RKO (cell line): Measurements from ENCODE around the gene TTLL10.
A peak's percentile ranks its signal among the peaks of the same experiment; 100 is the strongest.
"Not testable (repeated sequence)": the region's sequence is repeated elsewhere in the genome, so short reads cannot be mapped to it uniquely, and the experiment has no call there.

Experiments
- DNase-seq: peaks from one replicate; pipeline ENCODE4 v3.0.0-alpha.2; 2016; ENCODE audit warnings: low spot score

Gene TTLL10

DNA sequence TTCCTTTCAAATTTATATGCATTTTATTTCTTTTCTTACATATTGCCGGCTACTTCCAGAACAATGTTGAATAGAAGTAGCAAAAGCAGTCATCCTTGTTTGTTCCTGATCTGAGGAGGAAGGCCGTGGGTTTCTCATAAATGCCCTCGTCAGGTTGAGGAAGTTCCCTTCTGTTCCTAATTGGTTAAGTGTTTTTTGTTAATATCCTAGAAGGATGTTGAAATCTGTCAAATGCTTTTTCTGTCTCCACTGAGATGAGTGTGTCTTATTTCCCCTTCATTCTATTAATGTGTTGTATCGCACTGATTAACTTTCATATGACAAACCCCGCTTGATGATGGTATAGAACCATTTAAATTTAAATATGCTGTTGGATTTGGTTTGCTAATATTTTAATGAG, 15.4 kb downstream of the TTLL10 start:
- DNase-seq: no peak

DNA sequence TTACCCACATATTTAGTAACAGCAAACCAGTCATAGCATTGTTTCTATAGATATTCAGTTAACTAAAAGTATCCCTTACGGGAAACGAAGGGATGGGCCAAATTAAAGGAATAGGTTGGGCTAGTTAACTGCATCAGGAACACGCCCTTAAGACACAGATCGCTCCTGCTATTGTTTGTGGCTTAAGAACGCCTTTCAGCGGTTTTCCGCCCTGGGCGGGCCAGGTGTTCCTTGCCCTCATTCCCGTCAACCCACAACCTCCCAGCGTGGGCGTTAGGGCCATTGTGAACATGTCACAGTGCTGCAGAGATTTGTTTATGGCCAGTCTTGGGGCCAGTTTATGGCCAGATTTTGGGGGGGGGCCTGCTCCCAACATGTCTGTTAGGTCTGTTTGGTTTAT, 18.1 kb downstream of the TTLL10 start:
- DNase-seq: no peak

DNA sequence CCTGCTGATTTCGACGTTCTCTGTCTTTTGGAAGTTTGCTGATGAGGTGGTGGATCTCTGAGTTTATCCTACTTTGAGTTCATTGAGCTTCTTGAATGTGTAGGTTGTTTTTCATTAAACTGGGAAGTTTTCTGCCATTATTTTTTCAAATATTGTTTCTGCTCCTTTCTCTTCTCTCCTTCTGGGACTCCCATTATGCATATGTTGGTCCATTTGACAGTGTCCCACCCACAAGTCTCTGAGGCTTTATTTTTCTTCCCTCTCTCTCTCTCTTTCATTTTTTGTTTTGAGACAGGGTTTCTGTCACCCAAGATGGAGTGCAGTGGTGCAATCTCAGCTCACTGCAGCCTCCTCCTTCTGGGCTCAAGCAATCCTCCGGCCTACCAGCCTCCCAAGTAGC, 21.0 kb downstream of the TTLL10 start:
- DNase-seq: no peak

DNA sequence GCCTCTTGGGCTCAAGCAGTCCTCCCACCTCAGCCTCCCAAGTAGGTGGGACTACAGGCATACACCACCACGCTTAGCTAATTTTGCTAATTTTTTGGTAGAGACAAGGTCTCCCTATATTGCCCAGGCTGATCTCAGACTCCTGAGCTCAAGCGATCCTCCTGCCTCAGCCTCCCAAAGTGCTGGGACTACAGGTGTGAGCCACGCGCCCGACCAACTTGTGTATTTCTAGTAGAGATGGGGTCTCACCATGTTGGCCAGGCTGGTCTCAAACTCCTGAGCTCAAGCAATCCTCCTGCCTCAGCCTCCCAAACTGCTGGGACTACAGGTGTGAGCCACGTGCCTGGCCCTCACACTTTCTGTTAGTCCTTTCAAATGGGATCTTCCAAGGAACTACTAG, 22.0 kb downstream of the TTLL10 start:
- DNase-seq: not testable (repeated sequence)

DNA sequence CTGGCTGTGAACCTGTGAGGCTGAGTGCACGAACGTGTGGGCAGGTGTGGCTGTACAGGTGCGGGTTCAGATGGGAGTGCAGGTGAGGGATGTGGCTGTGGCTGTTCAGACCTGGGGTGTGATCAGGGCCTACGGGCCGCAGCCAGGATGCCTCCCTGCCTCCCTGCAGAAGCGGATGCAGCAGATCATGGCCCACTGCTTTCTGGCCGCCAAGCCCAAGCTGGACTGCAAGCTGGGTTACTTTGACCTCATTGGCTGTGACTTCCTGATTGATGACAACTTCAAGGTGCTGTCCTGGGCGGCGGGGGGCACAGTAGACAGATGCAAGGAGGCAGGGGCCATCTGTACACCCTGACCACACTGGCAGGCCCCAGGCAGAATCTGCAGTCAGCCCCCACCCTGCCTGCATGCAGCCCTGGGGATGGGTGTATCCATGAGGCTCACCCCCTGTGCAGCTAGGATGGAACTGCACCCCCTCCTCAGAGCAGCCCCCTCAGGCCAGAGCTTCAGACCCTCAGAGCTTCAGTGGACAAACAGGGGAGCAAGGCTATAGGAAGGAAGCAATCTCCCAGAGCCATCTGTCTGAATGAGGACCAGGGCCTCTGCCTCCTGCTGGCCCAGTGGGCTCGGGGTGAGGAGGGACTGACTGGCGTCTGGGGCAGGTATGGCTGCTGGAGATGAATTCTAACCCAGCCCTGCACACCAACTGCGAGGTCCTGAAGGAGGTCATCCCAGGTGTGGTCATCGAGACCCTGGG, 22.9 kb downstream of the TTLL10 start:
- DNase-seq: no peak

DNA sequence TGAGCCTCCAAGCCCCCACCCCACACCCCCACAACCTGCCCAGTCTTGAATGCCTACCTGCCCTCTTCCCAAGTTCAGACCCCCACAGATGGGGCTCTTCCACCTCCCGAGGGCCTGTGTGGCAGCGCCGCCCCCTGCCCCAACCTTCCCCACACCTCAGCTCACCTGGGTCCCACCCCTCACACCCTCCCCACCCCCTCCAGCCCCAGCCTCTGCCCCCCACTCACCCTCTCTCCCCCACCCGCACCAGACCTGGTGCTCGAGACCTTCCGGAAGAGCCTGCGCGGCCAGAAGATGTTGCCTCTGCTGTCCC, 23.5 kb downstream of the TTLL10 start:
- DNase-seq: no peak

DNA sequence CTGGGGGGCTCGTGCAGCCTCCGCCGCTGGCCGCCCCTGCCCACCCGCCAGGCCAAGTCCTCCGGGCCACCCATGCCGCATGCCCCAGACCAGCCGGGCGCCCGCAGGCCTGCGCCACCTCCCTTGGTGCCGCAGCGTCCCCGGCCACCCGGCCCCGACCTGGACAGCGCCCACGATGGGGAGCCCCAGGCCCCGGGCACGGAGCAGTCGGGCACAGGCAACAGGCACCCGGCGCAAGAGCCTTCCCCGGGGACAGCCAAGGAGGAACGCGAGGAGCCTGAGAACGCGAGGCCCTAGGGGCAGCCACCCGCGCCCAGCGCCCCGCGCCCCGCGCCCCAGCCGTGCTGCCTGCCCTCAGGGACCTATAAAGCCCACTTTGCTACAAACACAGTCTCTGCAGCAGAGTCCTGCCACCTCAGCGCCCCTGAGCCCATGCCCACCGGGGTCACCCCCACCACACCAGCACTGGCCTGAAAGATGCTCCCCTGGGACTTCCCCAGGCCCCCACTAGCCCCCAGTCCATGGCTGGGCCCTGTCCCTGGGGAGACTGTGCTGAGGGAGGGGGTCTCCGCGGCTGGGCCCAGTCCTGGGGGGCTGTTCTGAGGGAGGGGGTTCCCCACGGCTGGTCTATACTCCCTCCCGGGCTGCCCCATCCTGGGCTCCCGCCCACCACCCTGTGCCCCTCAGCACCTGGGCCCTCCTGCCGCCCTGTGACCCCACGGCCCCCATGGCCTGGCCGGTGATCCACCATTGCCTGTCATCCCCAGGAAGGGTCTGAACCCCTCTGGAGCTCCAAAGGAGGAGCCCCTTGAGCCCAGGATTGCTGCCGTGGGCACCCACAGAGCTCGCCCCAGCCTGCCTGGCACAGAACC, 24.1 kb downstream of the TTLL10 start:
- DNase-seq: no peak

DNA sequence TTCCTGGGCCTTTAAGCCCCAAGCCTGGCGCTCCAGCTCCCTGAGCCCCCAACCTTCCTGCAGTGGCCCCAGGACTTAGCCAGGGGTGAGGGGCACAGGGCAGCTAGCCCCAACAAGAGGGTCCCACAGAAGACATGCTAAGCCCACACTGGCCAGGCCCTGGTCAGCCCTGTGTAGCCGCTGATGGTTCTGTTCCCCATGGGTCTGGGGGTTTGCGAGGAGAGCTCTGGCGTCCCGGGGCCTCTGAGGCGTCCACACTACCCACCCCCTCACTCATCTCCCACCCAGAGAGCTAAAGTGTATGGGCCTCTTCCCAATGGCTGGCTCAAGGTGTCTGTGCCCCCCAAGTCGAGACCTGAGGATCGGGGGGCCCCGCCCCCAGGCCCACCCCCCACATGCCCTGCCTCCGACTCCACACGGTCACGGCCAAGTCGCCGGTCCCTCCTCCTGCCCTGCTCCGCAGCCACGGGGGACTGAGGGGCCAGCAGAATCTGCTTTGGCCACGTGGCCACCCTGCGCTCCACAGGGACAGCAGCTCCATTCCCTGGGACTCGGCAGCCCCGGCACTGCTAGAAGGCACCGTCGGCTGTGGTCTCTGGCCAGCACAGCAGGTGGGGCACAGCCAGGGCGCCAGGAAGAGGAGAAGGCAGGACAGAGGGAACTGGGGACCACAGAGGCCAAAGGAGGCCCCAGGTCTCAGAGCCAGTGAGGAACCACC, 24.9 kb downstream of the TTLL10 start:
- no peak for DNase-seq

DNA sequence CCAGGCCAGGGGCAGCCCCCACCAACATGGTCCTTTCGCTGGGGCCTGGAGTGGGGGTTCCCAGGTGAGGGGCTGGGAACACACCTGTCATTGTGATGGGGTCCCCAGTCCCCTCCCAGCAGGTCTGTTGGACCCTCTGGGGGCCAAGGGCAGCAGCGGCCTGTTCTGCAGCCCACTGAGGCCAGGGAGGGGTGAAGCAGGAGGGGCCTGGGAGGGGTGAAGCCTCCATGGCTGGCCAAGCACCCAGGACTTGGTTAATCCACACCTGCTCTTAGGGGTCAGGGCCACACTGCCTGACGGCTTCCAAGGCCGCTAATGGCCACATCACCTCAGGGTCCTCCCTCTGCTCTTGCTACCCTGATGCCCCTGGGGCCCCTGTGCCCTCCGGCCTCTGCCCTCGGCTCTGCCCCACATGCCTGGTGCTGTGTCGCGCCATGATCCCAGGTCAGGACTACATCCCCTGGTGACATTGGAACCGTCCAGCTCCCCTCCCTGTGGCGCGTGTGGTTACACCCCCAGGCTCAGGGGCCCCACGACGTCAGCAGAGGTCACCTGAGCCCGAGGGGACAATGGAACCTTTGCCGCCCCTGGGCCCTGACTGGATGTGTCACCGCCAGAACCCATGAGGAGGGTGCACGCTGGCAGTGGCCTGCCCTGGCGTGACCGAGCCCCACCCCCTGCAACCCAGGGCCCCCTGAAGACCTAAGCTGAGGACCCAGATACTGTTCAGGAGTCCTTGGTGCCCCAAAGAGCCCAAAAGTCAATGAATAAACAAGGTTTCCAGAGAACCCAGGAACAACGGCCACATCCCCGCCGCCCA, 25.7 kb downstream of the TTLL10 start:
- no peak for DNase-seq

DNA sequence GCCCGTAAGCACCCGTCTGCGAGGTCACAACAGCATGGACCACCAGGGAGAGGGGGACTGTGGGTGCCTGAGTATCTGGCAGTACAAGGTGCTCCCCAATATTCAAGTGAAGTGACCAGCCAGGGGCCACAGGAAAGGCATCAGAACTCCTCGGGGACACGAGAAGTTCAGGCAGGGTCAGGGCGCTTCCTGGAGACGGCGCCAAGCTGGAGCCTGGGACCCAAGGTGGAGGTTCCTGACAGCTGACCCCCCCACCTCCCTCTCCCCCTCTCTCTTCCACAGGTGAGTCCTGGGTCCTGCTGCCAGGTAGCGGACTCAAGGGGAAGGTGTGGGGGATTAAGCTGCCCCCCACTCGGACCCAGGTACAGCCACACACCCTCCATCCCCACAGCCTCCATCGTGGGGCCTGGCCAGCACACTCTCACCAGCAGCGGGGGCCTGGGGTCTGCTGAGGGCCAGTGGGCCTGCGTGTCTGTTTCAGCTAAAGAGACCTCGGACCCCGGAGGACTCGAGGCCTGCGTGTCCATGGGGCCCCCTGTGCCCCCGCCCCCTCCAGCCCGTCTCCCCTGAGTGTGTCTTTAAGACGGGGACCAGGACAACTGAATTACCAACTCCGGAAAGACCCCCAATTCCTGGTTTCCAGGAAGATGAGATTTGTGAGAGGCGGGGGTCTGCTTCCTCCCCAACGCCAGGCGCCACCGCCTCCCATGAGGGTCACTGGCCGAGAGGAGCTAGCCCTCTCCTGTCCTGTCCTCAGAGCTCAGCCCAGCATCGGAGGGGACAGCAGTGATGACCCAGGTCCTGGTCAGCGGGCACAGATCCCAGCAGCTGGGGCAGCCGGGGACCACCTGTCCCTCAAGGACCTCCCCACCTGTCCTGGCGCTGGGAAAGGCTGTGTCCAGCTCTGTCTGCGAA, 26.5 kb downstream of the TTLL10 start:
- DNase-seq: no peak

DNA sequence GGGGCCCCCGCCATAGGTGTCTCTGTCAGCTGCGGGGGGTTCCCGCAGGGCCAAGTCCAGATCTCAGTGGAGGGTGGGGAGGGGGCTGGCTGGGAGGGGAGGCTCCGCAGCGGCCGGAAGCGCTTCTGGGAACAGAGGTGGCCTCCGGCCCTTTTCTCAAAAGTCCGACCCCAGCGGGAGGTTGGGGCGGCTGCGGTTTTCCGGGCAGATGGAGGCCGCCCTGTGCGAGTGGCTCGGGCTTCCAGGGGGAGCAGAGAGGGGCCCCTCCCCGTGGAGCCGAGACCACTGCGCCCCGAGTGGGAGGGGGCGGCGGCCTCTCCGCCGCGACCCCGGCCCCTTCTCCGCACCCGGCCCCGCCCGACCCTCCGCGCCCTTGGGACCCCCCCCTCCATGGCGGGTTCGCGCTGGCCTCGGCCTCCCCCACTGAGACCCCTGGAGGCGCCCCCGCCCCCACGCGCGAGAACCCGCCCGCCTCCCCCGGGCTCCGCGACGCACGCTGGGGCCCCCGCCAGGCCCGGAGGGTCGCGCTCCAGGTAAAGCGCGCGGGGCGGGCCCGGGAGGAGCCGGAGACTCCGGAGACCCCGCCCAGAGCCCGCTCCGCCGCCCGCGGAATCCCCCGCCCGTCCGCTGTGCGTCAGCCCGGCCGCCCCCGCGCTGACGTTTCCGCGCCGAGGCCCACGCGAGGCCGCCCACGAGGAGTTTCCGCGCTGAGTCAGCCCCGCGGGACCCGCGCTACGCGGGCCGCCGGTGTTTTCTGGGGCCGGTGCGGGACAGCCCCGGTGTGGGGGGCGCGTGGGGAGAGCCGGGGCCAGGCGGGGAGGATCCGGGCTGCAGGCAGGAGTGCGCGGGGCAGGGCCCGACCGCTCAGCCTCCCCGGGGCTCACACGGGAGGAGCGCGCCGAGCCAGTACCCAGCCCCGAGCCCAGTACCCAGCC, 27.5 kb downstream of the TTLL10 start:
- peak; percentile 22 for DNase-seq

DNA sequence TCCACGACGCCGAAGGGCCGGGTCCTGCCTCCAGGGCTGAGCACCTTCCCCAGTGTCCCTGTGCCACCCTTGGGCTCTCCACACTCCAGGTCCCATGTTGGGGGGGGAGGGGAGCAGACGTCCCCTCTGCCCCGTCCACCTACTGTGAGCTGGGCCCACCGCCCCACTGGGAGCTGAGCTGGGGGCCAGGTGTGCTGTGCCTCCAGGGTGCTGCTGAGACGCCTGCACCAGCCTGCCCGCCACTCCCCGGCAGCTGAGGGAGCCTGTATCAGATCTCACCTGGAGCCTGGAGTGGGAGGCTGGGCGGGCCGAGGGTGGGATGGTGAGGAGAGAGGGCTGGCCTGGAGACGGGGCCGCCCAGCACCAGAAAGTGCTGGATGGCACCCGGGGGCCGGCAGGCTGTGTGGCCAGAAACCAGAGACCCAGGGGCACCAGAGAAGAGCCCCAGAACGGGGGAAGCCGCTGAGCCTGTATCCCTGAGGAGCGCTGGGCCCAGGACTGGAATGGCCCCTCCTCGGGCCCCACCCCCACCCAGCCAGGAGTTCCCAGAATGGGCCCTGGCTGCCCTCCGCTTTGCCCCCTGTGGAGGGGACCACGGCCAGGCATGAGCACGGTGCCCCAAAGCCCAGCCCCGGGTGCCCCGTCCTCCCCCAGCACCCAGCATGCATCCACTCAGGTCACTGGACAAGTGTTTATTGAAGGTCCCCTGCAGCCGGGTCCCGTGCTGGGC, 29.3 kb downstream of the TTLL10 start:
- no peak for DNase-seq

DNA sequence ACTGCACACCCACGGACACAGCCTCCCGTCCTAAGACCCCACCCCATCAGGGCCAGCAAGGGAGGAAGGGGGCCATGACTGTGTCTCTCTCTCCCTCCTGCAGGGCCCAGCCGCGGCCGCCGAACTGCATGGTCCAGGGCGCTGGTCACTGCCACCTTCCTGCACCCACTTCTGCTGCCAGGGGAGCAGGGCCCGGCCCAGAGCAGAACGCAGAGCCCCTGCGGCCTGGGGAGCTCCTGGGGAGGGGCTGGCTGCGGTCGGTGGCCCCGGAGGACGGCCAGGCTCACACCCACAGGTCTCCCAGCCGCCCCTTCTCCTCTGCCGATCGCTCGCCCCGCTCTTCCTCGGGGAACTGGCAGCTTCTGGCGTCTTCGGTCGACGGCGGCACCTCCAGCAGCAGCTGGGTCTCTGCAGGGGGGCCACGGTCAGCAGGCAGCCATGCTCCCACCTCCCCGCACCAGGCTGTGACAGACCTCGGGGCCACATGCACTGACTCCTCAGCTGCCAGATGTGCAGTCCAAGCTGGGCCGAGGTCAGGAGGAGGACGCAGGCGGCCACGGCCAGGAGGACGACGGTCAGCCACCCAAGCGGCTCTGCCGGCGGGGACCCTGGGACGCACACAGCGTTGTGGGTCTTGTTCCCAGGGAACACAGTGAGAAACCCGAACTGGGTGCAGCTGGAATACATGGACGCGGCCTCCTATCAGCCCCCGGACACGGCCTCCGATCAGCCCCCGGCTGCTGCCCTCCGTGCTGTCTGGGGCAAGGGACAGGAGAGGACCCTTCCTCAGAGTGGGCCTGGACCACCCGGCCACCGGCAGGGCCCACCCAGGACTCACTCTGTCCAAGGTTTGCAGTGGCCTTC, 30.1 kb downstream of the TTLL10 start:
- no peak for DNase-seq

DNA sequence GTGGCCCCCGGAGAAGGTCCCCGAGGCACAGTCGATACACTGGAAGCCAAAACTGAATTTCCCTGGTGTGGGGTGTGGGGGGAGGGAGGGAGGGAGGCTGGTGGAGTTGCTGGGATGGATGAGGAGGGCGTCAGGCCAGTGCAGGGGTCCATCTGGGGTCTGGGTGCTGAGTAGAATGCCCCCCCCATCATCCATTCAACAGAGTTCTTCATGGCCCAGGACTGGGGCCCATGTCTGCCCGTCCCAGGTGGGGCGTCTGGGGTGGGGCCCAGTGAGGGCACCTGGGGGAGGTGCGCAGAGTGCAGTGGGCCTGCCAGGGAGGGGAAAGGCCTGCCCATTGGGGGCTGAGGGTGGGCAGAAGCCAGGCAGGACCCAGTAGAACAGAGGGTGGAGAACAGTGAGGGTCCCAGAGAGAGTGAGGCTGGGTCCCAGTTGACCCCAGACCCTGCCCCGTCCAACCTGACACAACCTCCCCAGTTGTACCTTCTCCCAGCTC, 30.8 kb downstream of the TTLL10 start:
- DNase-seq: no peak

DNA sequence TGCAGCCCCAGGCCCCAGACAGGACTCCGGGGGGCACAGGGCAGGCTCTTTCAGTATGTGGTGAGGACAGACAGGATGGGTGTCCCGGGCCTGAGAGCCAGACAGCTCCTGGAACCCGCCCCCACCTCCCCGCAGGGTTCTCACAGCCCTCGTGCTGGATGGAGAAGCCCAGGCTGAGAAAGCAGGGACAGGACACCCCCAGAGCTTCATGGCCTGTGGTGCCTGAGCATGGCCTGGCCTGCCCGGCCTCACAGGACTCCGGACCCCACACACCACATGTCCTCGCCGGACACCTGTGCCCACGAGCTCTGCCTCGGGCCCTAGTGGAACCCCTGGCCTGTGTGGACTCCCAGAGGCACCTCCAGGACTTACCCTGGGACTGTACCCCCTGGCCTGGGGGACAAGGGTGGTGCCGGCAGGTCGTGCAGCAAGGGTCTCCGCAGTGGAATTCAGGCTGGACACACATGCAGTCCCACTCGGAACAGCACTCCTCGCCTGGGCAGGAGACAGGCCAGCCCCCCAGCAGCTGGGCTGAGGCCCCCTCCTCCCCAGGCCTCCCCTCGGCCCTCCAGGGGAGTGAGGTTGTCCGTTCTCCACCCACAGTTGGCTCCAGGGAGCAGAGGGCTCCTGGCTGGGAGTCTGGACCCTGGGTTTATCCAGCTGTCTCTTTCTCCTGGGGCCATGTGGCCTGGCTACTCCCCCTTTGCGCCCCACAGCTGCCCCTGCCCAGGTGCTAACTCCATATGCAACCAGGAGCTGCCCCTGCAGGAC, 31.5 kb downstream of the TTLL10 start:
- DNase-seq: no peak

DNA sequence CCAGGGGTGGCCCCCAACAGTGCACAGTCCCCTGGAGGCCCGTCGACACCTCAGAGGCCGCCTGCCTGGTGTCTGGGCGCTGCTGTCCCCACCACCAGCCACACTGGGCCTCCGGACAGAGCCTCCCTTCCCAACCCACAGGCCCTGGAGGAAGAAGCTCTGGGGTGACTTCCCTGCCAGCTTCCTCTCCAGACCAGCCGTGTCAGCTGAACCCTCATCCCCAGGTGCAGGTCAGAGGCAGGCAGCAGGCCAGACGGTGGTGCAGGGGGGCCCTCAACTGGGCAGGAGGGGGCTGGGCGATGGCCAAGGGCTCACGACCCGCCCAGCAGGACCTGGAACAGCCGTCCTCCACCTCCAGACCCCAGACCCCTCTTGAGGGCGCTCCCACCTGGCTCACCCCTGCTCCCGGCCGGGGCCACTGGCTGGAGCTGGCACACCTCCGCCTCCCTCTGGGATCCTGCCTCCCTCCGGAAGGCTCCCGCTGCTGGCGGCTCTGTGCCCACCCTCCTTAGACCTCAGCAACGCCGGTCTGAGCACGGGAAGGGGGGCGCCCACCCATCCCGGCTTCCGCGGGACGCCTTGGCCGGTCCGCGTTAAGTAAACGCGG, 32.2 kb downstream of the TTLL10 start:
- DNase-seq: no peak
